HepG2 (cell line): ENCODE measurements around the gene STMN3. TPM values are rescaled to one million over a fixed set of nuclear protein-coding genes. Genes with fewer than 3 reads are reported as not detected.

Experiments used
- ARID4A ChIP-seq: sonication (generic); formaldehyde crosslinking; IDR thresholded peaks from 2 replicates; pipeline ENCODE4 v1.5.0; 2020; ENCODE audit warnings: mild to moderate bottlenecking, missing genetic modification reagents, borderline replicate concordance
- ATF1 ChIP-seq: IDR thresholded peaks from 2 replicates; pipeline ENCODE4 v1.6.1; 2016; ENCODE audit warnings: mild to moderate bottlenecking, control low read depth
- BORCS8-MEF2B ChIP-seq: sonication (generic); formaldehyde crosslinking; IDR thresholded peaks from 2 replicates; pipeline ENCODE4 v1.8.0; 2022; ENCODE audit warnings: mild to moderate bottlenecking, missing genetic modification reagents
- FIP1L1 ChIP-seq: fragments of 200-400 bp; formaldehyde crosslinking; IDR thresholded peaks from 2 replicates; pipeline ENCODE4 v1.6.1; 2018; ENCODE audit warnings: low read depth, mild to moderate bottlenecking, low read length, moderate library complexity, borderline replicate concordance; ENCODE audit not compliant: insufficient read depth
- FOXC1 ChIP-seq: sonication (generic); formaldehyde crosslinking; IDR thresholded peaks from 2 replicates; pipeline ENCODE4 v1.8.0; 2022; ENCODE audit warnings: mild to moderate bottlenecking, missing genetic modification reagents, borderline replicate concordance
- PLRG1 ChIP-seq: fragments of 450-650 bp; conservative IDR thresholded peaks from 2 replicates; pipeline ENCODE4 v1.6.1; 2016
- STAT5B ChIP-seq: sonication (generic); formaldehyde crosslinking; IDR thresholded peaks from 2 replicates; pipeline ENCODE4 v1.4.0; 2020; ENCODE audit warnings: missing genetic modification reagents
- TAF15 ChIP-seq: fragments of 200-400 bp; formaldehyde crosslinking; IDR thresholded peaks from one replicate; pipeline ENCODE4 v1.6.1; 2018; ENCODE audit warnings: mild to moderate bottlenecking, low read depth, low read length; ENCODE audit not compliant: poor library complexity, severe bottlenecking
- TRIM22 ChIP-seq: fragments of 450-650 bp; IDR thresholded peaks from 2 replicates; pipeline ENCODE4 v1.6.1; 2017
- YY1 ChIP-seq: IDR thresholded peaks from 2 replicates; pipeline ENCODE4 v1.6.1; 2011; ENCODE audit warnings: low read length, low read depth, moderate library complexity, mild to moderate bottlenecking; ENCODE audit not compliant: insufficient read depth, insufficient replicate concordance
- ZBTB42 ChIP-seq: sonication (generic); formaldehyde crosslinking; IDR thresholded peaks from 2 replicates; pipeline ENCODE4 v1.5.0; 2020; ENCODE audit warnings: mild to moderate bottlenecking, missing genetic modification reagents
- ZHX1 ChIP-seq: sonication (generic); formaldehyde crosslinking; IDR thresholded peaks from 2 replicates; pipeline ENCODE4 v1.8.1; 2022; ENCODE audit warnings: low read depth, mild to moderate bottlenecking, missing genetic modification reagents
- ZNF251 ChIP-seq: sonication (generic); formaldehyde crosslinking; IDR thresholded peaks from 2 replicates; pipeline ENCODE4 v1.9.0; 2021; ENCODE audit warnings: mild to moderate bottlenecking, missing genetic modification reagents
- ZNF451 ChIP-seq: sonication (generic); formaldehyde crosslinking; IDR thresholded peaks from 2 replicates; pipeline ENCODE4 v1.5.0; 2020; ENCODE audit warnings: mild to moderate bottlenecking, missing genetic modification reagents
- ZNF7 ChIP-seq: IDR thresholded peaks from 2 replicates; pipeline ENCODE4 v1.6.1; 2016; ENCODE audit warnings: missing biosample characterization, missing genetic modification reagents
- ZNF720 ChIP-seq: sonication (generic); formaldehyde crosslinking; IDR thresholded peaks from 2 replicates; pipeline ENCODE4 v1.4.0; 2020; ENCODE audit warnings: missing genetic modification reagents
- ZNF737 ChIP-seq: sonication (generic); formaldehyde crosslinking; IDR thresholded peaks from 2 replicates; pipeline ENCODE4 v1.5.0; 2020; ENCODE audit warnings: missing genetic modification reagents, mild to moderate bottlenecking, borderline replicate concordance
- ZNF768 ChIP-seq: sonication (generic); formaldehyde crosslinking; IDR thresholded peaks from 2 replicates; pipeline ENCODE4 v1.4.0; 2020; ENCODE audit warnings: missing genetic modification reagents
- polyA plus RNA-seq, 8 experiments: library from polyadenylated mRNA; depleted of rRNA in 3 of 8; stranded (reverse) in 7 of 8; unstranded in 1 of 8; fragments of >200 nt; fragmentation: Illumina TruSeq in 4 of 8; extraction: Trizol in 4 of 8; gene quantifications; 2 replicates each; pipeline versions ENCODE4 v1.2.1 to v1.2.3, GENCODE V29; 2011 to 2016; ENCODE audit warnings: low read depth in 4 of 8, missing spikeins in 1 of 8, mixed read lengths in 1 of 8; ENCODE audit not compliant: insufficient read depth in 1 of 8
- total RNA-seq, 5 experiments: library from RNA; depleted of rRNA; stranded (reverse); fragments of >200 nt; fragmentation: Illumina TruSeq; extraction: Trizol; gene quantifications; 2 replicates each; pipeline ENCODE4 v1.2.3, GENCODE V29; 2016; ENCODE audit warnings: low read depth in 1 of 5
- TF ChIP-seq, protein P1 (sequence below): IDR thresholded peaks from 2 replicates; pipeline ENCODE4 v1.6.1; 2016; ENCODE audit warnings: low read depth

The STMN3 gene
- total and polyA plus RNA-seq, 2 of the 13 experiments (the other 11 are each of a cell fraction or from before 2014, with no cell fraction given): 21.0 to 48.3 TPM

GRCh38 chr20:63657937-63658748 is 4.9 kb upstream of the STMN3 start, which contains the start of gene RTEL1 (continued):
- TF ChIP-seq ZHX1 (CRISPR knock-in tag): peak; percentile 73
- peak; percentile 96; the same call in 1 of the 2 replicates for TF ChIP-seq STAT5B (CRISPR knock-in tag)
- TF ChIP-seq FOXC1 (CRISPR knock-in tag): peak; percentile 97
- TF ChIP-seq PLRG1: no peak
- TF ChIP-seq, protein P1, sequence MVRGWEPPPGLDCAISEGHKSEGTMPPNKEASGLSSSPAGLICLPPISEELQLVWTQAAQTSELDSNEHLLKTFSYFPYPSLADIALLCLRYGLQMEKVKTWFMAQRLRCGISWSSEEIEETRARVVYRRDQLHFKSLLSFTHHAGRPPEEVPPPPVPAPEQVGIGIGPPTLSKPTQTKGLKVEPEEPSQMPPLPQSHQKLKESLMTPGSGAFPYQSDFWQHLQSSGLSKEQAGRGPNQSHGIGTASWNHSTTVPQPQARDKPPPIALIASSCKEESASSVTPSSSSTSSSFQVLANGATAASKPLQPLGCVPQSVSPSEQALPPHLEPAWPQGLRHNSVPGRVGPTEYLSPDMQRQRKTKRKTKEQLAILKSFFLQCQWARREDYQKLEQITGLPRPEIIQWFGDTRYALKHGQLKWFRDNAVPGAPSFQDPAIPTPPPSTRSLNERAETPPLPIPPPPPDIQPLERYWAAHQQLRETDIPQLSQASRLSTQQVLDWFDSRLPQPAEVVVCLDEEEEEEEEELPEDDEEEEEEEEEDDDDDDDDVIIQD (CRISPR knock-in tag): no peak; the same call in 1 of the 2 replicates
- TF ChIP-seq ZBTB42 (CRISPR knock-in tag): peak; percentile 67; the same call in 1 of the 2 replicates
- TF ChIP-seq TAF15: no peak
- TF ChIP-seq ZNF737: peak; percentile 90
- peak; percentile 99 for TF ChIP-seq ARID4A (CRISPR knock-in tag)
- TF ChIP-seq FIP1L1: no peak
- TF ChIP-seq ATF1 (CRISPR knock-in tag): no peak; the same call in 1 of the 2 replicates
- TF ChIP-seq ZNF7: peak; percentile 54
- peak; percentile 87 for TF ChIP-seq ZNF768 (CRISPR knock-in tag)
- TF ChIP-seq ZNF251 (CRISPR knock-in tag): 0 out of 2 replicates have a peak, but pooled peaks have one; percentile 17
- peak; percentile 96 for TF ChIP-seq ZNF451 (CRISPR knock-in tag)
- peak; percentile 88 for TF ChIP-seq ZNF720 (CRISPR knock-in tag)
- TF ChIP-seq BORCS8-MEF2B (CRISPR knock-in tag): peak; percentile 95
- TF ChIP-seq TRIM22: no peak
- peak; percentile 77 for TF ChIP-seq YY1
